GM23338 (cell line): ENCODE data around the gene SREK1IP1. TPM values are rescaled to one million over a fixed set of nuclear protein-coding genes. Genes with fewer than 3 reads are reported as not detected.

Source experiments
- ATAC-seq: fragments of 200-7000 bp; cut with Tn5 transposase; 3 replicates; pipeline ENCODE4 v1.9.1; 2020
- DNase-seq: peaks from one replicate; pipeline ENCODE4 v3.0.0-alpha.2; 2015; ENCODE audit warnings: low spot score
- H2AFZ ChIP-seq: fragments of 200-600 bp; sonication (generic); 2 replicates; pipeline ENCODE4 v1.8.0; 2016; ENCODE audit warnings: antibody characterized with exemption, mild to moderate bottlenecking, moderate library complexity
- H3F3A ChIP-seq: fragments of 200-600 bp; sonication (generic); replicated peaks from 2 replicates; pipeline ENCODE4 v1.8.0; 2017; ENCODE audit warnings: antibody characterized with exemption, mixed run types, low read depth
- H3K27ac ChIP-seq: fragments of 200-600 bp; sonication (generic); 2 replicates; pipeline ENCODE4 v1.6.1; 2016; ENCODE audit warnings: low read depth
- H3K27me3 ChIP-seq: fragments of 200-600 bp; sonication (generic); 2 replicates; pipeline ENCODE4 v1.8.0; 2016; ENCODE audit warnings: mild to moderate bottlenecking, mixed run types, moderate library complexity; ENCODE audit not compliant: insufficient read depth
- H3K36me3 ChIP-seq: fragments of 200-600 bp; sonication (generic); 2 replicates; pipeline ENCODE4 v1.8.0; 2016; ENCODE audit warnings: mild to moderate bottlenecking; ENCODE audit not compliant: insufficient read depth
- H3K4me1 ChIP-seq: fragments of 200-600 bp; sonication (generic); 2 replicates; pipeline ENCODE4 v1.8.0; 2016; ENCODE audit warnings: mild to moderate bottlenecking, moderate library complexity; ENCODE audit not compliant: insufficient read depth
- H3K4me2 ChIP-seq: fragments of 200-600 bp; sonication (generic); 2 replicates; pipeline ENCODE4 v1.7.1; 2017; ENCODE audit warnings: mixed run types
- H3K4me3 ChIP-seq: fragments of 200-600 bp; sonication (generic); 2 replicates; pipeline ENCODE4 v1.6.1; 2016; ENCODE audit warnings: mixed run types
- H3K79me2 ChIP-seq: fragments of 200-600 bp; sonication (generic); replicated peaks from 2 replicates; pipeline ENCODE4 v1.8.0; 2017; ENCODE audit warnings: mild to moderate bottlenecking; ENCODE audit not compliant: insufficient read depth
- H3K9me2 ChIP-seq: fragments of 200-600 bp; sonication (generic); 2 replicates; pipeline ENCODE4 v1.8.0; 2017; ENCODE audit not compliant: insufficient read depth
- H4K20me1 ChIP-seq: fragments of 200-600 bp; sonication (generic); replicated peaks from 2 replicates; pipeline ENCODE4 v1.8.0; 2017; ENCODE audit warnings: mild to moderate bottlenecking; ENCODE audit not compliant: insufficient read depth
- H3K27ac Mint-ChIP-seq: 2 replicates; pipeline ENCODE4 v1.8.0; 2020; ENCODE audit warnings: inconsistent platforms, mild to moderate bottlenecking, moderate library complexity, mixed read lengths
- H3K27me3 Mint-ChIP-seq: 3 replicates; pipeline ENCODE4 v1.8.0; 2022; ENCODE audit warnings: low read depth, mild to moderate bottlenecking, moderate library complexity, mixed read lengths, inconsistent platforms; ENCODE audit not compliant: insufficient read depth, poor library complexity
- H3K36me3 Mint-ChIP-seq: 3 replicates; pipeline ENCODE4 v1.8.0; 2021; ENCODE audit warnings: low read depth, mild to moderate bottlenecking, inconsistent platforms, moderate library complexity, mixed read lengths
- H3K4me1 Mint-ChIP-seq: 3 replicates; pipeline ENCODE4 v1.8.0; 2020; ENCODE audit warnings: mild to moderate bottlenecking, inconsistent platforms, mixed read lengths
- H3K4me3 Mint-ChIP-seq: 3 replicates; pipeline ENCODE4 v1.8.0; 2021; ENCODE audit warnings: moderate library complexity, mild to moderate bottlenecking, inconsistent platforms, mixed read lengths
- H3K9me3 Mint-ChIP-seq: 3 replicates; pipeline ENCODE4 v1.8.0; 2020; ENCODE audit warnings: moderate library complexity, mild to moderate bottlenecking, inconsistent platforms, mixed read lengths
- CREB1 ChIP-seq: fragments of 250-450 bp; sonication (Bioruptor Pico); IDR thresholded peaks from 2 replicates; pipeline ENCODE4 v1.5.0; 2020; ENCODE audit warnings: low read depth, mild to moderate bottlenecking, moderate library complexity
- EZH2 ChIP-seq: fragments of 200-600 bp; sonication (generic); IDR thresholded peaks from one replicate; pipeline ENCODE4 v1.8.0; 2017; ENCODE audit warnings: antibody characterized with exemption, mild to moderate bottlenecking, low read depth; ENCODE audit not compliant: unreplicated experiment
- EZH2phosphoT487 ChIP-seq: fragments of 200-600 bp; sonication (generic); IDR thresholded peaks from one replicate; pipeline ENCODE4 v1.8.1; 2018; ENCODE audit warnings: antibody characterized with exemption; ENCODE audit not compliant: unreplicated experiment
- POLR2AphosphoS5 ChIP-seq: IDR thresholded peaks from 2 replicates; pipeline ENCODE4 v1.6.1; 2016; ENCODE audit warnings: antibody characterized with exemption, low read depth
- STAT1 ChIP-seq: IDR thresholded peaks from one replicate; pipeline ENCODE4 v1.6.1; 2016; ENCODE audit warnings: antibody characterized with exemption; ENCODE audit not compliant: unreplicated experiment
- ZNF114 ChIP-seq: fragments of 250-450 bp; sonication (Bioruptor Pico); IDR thresholded peaks from 2 replicates; pipeline ENCODE4 v1.5.0; 2020; ENCODE audit warnings: mild to moderate bottlenecking, moderate library complexity
- ZNF331 ChIP-seq: fragments of 250-450 bp; sonication (Bioruptor Pico); IDR thresholded peaks from 2 replicates; pipeline ENCODE4 v1.5.0; 2020; ENCODE audit warnings: low read depth, mild to moderate bottlenecking, moderate library complexity
- polyA plus RNA-seq: library from polyadenylated mRNA; unstranded; fragments of >200 nt; fragmentation: Nextera tagmentation; extraction: Ambion mirVana; gene quantifications from 2 replicates; pipeline ENCODE4 v1.2.1, GENCODE V29; 2016
- total RNA-seq: library from RNA; depleted of rRNA; stranded (reverse); fragments of >200 nt; shearing (Covaris generic); gene quantifications from 2 replicates; pipeline ENCODE4 v1.2.3, GENCODE V29; 2014
- TF ChIP-seq, protein P1 (sequence below): fragments of 250-450 bp; sonication (Bioruptor Pico); IDR thresholded peaks from 2 replicates; pipeline ENCODE4 v1.5.0; 2020; ENCODE audit warnings: mild to moderate bottlenecking, moderate library complexity
- TF ChIP-seq, protein P2 (sequence below), 2 experiments: fragments of 200-600 bp in 1 of 2; sonication (generic) in 1 of 2; conservative IDR thresholded peaks; 2 replicates each; pipeline versions ENCODE4 v1.5.1 to v1.6.1; 2016 to 2017; ENCODE audit warnings: antibody characterized with exemption in 2 of 2, low read depth in 2 of 2, mild to moderate bottlenecking in 2 of 2, moderate library complexity in 1 of 2

SREK1IP1 gene
- total and polyA plus RNA-seq, 2 experiments from 2014 or later, result 16.7 to 137 TPM

DNA sequence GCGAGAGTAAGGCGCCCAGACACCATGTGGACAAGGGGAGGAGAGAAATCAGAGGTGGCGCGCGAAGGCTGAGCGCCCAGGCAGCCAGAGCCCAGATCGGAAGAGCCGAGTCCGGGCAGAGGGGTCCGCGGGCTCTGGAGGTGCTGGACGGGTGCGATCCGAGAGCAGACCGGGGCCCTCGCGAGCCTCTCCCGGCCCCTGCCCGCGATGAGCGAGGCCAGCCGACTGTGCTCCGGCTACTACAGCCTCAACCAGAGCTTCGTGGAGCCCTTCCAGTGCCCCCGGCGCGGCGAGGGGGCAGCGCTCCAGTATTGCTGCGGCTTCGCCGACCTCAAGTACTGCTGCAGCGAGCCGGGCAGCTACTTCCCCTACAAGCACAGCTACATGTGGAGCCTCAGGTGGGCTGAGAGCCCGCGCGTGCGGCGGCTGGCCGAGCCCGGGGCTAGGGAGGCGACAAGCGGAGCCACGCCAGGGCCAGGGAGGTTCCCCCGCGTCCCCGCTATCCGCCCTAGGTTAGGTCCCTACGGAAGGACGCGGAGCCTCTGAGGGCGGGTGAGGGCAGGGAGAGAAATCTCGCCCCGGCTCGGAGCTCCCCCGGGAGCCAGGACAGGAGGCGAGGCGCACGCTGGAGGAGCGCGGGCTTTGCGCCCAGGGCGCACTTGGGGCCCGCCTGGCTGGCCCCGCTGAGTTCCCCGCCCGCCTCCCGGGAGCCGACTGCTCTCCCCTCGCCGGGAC is 77.9 kb downstream of the SREK1IP1 start, which contains the start of gene SHISAL2B:
Gene SHISAL2B (plus strand): TSS at position 87 of the 735 bp plus-strand sequence. CDS start 121 bp downstream, at position 208.
- Histone ChIP-seq H3F3A (no peaks in the 10 kb centered on the region), H3K4me3 (peak within 1 kb of the TSS; percentile 59), H2AFZ (peak within 1 kb of the TSS; percentile 96), H3K9me2 (no peaks in the 10 kb centered on the region), H3K4me2 (peak within 1 kb of the TSS; percentile 86), H3K79me2 (no peaks in the 10 kb centered on the region), H4K20me1 (no peaks in the 10 kb centered on the region), H3K27me3 (peaks cover 24% of the 10 kb centered on the region), H3K4me1 (peaks cover 24% of the 10 kb centered on the region), H3K27ac (peak within 1 kb of the TSS; percentile 75; the same call in 1 of the 2 replicates), H3K36me3 (no peaks in the 10 kb centered on the region; the same call in 1 of the 2 replicates)
- H3K36me3 Mint-ChIP-seq, result peaks cover 19% of the 10 kb centered on the region
- ATAC-seq (peak; percentile 89), DNase-seq (peak; percentile 79)
- TF ChIP-seq ZNF331 (no peak), POLR2AphosphoS5 (peak; percentile 46), ZNF114 (no peak), EZH2phosphoT487 (no peak)
- peaks cover 42% of the 10 kb centered on the region for H3K4me1 Mint-ChIP-seq
- H3K27me3 Mint-ChIP-seq, result peaks cover 25% of the 10 kb centered on the region
- H3K27ac Mint-ChIP-seq, result peak within 1 kb of the TSS; percentile 33
- H3K4me3 Mint-ChIP-seq, result peak within 1 kb of the TSS; percentile 82
- peaks cover 9% of the 10 kb centered on the region for H3K9me3 Mint-ChIP-seq

DNA sequence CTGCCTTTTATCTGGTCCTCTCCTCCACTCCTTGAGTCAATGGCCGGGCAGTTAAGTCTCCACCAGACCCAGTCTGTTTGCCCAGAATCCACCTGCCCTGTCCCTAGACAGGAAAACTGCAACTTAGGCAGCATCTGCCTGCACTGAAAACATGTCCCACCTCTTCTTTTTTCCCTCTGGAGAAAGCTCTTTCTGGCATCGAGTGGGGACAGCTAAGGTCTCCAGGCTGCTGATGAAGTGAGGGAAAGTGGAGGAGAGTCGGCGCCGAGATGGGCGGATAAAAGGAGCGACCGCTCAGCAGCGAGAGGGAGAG is 78.4 kb downstream of the SREK1IP1 start:
- Histone ChIP-seq H3K27ac (no peak overlapping the region), H3K79me2 (no peaks in the 10 kb centered on the region), H3K9me2 (no peaks in the 10 kb centered on the region), H3K4me2 (peak overlapping the region; percentile 86), H3K27me3 (peaks cover 24% of the 10 kb centered on the region), H2AFZ (peak overlapping the region; percentile 96), H3K36me3 (no peaks in the 10 kb centered on the region), H3K4me3 (peak overlapping the region; percentile 59), H3F3A (no peaks in the 10 kb centered on the region), H3K4me1 (peaks cover 24% of the 10 kb centered on the region), H4K20me1 (no peaks in the 10 kb centered on the region)
- peak overlapping the region; percentile 33 for H3K27ac Mint-ChIP-seq
- ATAC-seq (peak; percentile 13), DNase-seq (no peak)
- H3K4me1 Mint-ChIP-seq, result peaks cover 43% of the 10 kb centered on the region
- peaks cover 14% of the 10 kb centered on the region; the same call in 2 of the 3 replicates for H3K36me3 Mint-ChIP-seq
- peaks cover 25% of the 10 kb centered on the region for H3K27me3 Mint-ChIP-seq
- H3K4me3 Mint-ChIP-seq, result peak overlapping the region; percentile 82
- TF ChIP-seq CREB1 (CRISPR knock-in tag) (no peak), ZNF331 (no peak), EZH2phosphoT487 (no peak), STAT1 (no peak), EZH2 (no peak)
- TF ChIP-seq, protein P1, sequence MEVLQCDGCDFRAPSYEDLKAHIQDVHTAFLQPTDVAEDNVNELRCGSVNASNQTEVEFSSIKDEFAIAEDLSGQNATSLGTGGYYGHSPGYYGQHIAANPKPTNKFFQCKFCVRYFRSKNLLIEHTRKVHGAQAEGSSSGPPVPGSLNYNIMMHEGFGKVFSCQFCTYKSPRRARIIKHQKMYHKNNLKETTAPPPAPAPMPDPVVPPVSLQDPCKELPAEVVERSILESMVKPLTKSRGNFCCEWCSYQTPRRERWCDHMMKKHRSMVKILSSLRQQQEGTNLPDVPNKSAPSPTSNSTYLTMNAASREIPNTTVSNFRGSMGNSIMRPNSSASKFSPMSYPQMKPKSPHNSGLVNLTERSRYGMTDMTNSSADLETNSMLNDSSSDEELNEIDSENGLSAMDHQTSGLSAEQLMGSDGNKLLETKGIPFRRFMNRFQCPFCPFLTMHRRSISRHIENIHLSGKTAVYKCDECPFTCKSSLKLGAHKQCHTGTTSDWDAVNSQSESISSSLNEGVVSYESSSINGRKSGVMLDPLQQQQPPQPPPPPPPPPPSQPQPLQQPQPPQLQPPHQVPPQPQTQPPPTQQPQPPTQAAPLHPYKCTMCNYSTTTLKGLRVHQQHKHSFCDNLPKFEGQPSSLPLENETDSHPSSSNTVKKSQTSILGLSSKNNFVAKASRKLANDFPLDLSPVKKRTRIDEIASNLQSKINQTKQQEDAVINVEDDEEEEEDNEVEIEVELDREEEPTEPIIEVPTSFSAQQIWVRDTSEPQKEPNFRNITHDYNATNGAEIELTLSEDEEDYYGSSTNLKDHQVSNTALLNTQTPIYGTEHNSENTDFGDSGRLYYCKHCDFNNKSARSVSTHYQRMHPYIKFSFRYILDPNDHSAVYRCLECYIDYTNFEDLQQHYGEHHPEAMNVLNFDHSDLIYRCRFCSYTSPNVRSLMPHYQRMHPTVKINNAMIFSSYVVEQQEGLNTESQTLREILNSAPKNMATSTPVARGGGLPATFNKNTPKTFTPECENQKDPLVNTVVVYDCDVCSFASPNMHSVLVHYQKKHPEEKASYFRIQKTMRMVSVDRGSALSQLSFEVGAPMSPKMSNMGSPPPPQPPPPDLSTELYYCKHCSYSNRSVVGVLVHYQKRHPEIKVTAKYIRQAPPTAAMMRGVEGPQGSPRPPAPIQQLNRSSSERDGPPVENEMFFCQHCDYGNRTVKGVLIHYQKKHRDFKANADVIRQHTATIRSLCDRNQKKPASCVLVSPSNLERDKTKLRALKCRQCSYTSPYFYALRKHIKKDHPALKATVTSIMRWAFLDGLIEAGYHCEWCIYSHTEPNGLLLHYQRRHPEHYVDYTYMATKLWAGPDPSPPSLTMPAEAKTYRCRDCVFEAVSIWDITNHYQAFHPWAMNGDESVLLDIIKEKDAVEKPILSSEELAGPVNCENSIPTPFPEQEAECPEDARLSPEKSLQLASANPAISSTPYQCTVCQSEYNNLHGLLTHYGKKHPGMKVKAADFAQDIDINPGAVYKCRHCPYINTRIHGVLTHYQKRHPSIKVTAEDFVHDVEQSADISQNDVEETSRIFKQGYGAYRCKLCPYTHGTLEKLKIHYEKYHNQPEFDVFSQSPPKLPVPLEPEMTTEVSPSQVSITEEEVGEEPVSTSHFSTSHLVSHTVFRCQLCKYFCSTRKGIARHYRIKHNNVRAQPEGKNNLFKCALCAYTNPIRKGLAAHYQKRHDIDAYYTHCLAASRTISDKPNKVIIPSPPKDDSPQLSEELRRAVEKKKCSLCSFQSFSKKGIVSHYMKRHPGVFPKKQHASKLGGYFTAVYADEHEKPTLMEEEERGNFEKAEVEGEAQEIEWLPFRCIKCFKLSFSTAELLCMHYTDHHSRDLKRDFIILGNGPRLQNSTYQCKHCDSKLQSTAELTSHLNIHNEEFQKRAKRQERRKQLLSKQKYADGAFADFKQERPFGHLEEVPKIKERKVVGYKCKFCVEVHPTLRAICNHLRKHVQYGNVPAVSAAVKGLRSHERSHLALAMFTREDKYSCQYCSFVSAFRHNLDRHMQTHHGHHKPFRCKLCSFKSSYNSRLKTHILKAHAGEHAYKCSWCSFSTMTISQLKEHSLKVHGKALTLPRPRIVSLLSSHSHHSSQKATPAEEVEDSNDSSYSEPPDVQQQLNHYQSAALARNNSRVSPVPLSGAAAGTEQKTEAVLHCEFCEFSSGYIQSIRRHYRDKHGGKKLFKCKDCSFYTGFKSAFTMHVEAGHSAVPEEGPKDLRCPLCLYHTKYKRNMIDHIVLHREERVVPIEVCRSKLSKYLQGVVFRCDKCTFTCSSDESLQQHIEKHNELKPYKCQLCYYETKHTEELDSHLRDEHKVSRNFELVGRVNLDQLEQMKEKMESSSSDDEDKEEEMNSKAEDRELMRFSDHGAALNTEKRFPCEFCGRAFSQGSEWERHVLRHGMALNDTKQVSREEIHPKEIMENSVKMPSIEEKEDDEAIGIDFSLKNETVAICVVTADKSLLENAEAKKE (CRISPR knock-in tag), result no peak
- TF ChIP-seq, protein P2, sequence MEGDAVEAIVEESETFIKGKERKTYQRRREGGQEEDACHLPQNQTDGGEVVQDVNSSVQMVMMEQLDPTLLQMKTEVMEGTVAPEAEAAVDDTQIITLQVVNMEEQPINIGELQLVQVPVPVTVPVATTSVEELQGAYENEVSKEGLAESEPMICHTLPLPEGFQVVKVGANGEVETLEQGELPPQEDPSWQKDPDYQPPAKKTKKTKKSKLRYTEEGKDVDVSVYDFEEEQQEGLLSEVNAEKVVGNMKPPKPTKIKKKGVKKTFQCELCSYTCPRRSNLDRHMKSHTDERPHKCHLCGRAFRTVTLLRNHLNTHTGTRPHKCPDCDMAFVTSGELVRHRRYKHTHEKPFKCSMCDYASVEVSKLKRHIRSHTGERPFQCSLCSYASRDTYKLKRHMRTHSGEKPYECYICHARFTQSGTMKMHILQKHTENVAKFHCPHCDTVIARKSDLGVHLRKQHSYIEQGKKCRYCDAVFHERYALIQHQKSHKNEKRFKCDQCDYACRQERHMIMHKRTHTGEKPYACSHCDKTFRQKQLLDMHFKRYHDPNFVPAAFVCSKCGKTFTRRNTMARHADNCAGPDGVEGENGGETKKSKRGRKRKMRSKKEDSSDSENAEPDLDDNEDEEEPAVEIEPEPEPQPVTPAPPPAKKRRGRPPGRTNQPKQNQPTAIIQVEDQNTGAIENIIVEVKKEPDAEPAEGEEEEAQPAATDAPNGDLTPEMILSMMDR (conservative IDR thresholded peaks at IDR 0.05; ENCODE audit: low read depth in 2 of 2), result no peak
- peaks cover 4% of the 10 kb centered on the region; the same call in 2 of the 3 replicates for H3K9me3 Mint-ChIP-seq
